ENCODE data around the gene NDOR1. TPM values are rescaled to one million over a fixed set of nuclear protein-coding genes. Genes with fewer than 3 reads are reported as not detected.

Gene NDOR1
- total RNA-seq, 1 experiment from 2014 or later = 27.7 TPM

DNA sequence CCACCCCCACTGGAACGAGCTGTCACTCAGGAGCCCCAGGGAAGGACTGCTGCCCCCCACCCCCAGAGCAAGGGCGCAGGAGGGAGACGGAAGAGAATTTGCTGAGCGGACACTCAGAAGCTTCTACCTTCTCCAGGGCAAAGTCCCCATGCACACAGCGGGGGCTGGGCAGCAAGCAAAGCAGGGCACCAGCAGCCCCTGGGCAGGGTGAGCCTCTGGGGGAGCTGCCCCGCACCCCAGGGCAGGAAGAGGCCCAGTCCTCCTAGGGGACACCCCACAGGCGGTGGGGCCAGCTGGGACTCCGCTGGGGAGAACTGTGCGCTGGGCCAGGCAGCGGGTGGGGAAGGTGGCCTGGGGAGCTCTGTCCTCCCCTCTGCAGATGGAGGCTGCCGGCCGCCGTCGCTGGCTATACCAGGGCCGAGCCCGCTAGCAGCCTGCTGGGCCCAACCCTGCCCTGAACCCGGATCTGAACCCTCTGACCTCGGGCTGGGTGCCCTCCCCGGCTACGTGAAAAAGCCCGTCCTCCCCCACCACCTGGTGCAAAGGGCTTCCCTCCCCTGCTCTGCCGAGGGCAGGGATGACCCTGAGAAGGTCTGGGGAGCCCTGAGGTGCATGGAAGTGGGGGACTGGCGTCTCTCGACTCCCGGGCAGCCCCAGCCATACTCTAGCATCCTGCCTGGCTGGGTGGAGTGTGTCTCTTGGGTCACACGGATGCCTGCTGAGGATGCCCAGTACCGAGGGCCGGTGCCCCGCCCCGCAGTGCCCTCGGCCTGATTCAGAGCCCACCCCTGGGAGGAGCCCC, 24.6 kb downstream of the NDOR1 start:
- Histone ChIP-seq H3K27me3 (ENCODE audit: insufficient read depth, low read depth) (no peaks in the 10 kb centered on the region), H3K27ac (no peak overlapping the region), H3K9me2 (ENCODE audit: insufficient read depth) (no peaks in the 10 kb centered on the region), H3K36me3 (ENCODE audit: low read depth) (no peaks in the 10 kb centered on the region), H3K4me2 (no peak overlapping the region), H3K9me3 (ENCODE audit: insufficient read depth, low read depth) (no peaks in the 10 kb centered on the region), H3K4me1 (replicated peaks; ENCODE audit: insufficient read depth) (peaks cover 41% of the 10 kb centered on the region), H3F3A (ENCODE audit: insufficient read depth, low read depth) (peaks cover 26% of the 10 kb centered on the region), H4K20me1 (ENCODE audit: insufficient read depth) (no peaks in the 10 kb centered on the region; the same call in 1 of the 2 replicates), H3K4me3 (no peak overlapping the region), H3K79me2 (ENCODE audit: low read depth) (peaks cover 6% of the 10 kb centered on the region; the same call in 1 of the 2 replicates), H2AFZ (no peak overlapping the region)
- CTCF ChIA-PET = interaction anchor here (0.6 kb wide), 1 partner anchor 201 kb away, joined by 3 read pairs; no protein-coding TSS in a partner anchor
- TF ChIP-seq, protein P1, sequence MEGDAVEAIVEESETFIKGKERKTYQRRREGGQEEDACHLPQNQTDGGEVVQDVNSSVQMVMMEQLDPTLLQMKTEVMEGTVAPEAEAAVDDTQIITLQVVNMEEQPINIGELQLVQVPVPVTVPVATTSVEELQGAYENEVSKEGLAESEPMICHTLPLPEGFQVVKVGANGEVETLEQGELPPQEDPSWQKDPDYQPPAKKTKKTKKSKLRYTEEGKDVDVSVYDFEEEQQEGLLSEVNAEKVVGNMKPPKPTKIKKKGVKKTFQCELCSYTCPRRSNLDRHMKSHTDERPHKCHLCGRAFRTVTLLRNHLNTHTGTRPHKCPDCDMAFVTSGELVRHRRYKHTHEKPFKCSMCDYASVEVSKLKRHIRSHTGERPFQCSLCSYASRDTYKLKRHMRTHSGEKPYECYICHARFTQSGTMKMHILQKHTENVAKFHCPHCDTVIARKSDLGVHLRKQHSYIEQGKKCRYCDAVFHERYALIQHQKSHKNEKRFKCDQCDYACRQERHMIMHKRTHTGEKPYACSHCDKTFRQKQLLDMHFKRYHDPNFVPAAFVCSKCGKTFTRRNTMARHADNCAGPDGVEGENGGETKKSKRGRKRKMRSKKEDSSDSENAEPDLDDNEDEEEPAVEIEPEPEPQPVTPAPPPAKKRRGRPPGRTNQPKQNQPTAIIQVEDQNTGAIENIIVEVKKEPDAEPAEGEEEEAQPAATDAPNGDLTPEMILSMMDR (conservative IDR thresholded peaks at IDR 0.05) = no peak
- no peak for TF ChIP-seq EZH2 (IDR thresholded peaks at IDR 0.05; ENCODE audit: low read depth)
- intact Hi-C loops (cut with micrococcal nuclease; ENCODE audit: unreplicated experiment) = no loop called here
- POLR2A ChIA-PET (ENCODE audit: unreplicated experiment) = no interaction called here
- BruUV-seq (replicated peaks) = no TSS peak
- no peak for DNase-seq

DNA sequence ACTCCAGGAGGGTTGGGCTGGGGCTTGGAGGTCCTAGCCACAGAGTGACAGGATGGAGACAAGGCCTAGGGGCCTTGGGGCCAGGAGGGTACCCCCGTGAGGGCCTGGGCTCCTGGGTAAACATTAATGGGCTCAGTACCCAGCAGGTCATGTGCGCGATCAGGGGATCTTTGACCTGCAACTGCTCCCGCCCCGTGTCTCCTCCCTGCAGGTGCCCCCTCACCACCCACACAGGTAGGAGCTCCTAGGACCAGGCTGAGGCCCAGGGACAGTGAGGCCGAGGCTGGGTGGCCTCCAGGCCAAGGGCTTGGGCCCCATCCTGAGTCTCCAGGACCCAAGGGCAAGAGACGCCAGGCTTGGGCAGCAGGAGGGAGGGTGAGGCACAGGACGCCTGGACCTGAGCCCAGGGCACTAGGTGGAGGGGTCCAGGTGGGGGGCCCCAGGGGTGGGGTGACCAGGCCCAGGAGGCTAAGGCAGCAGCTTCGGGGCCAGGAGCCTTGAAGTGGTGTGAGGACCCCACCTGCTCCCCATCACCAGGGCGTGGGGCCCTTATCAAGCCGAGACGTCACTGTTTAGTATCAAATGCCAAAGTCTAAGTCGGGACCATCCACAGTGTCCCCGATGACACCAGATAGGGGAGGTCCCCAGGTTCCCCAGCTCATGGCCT, 25.3 kb downstream of the NDOR1 start, which contains the start of gene SLC34A3:
Gene SLC34A3 (plus strand): TSS at position 197 of the 667 bp plus-strand sequence. CDS start 802 bp downstream, outside the sequence.
- no peaks in the 10 kb centered on the region for H3K9me3 ChIP-seq (ENCODE audit: insufficient read depth, low read depth)
- H3K4me1 ChIP-seq (replicated peaks; ENCODE audit: insufficient read depth) = peaks cover 34% of the 10 kb centered on the region
- no peak within 1 kb of the TSS for H3K4me3 ChIP-seq
- intact Hi-C loops (cut with micrococcal nuclease; ENCODE audit: unreplicated experiment) = no loop called here
- TF ChIP-seq, protein P1 (conservative IDR thresholded peaks at IDR 0.05) = no peak
- ChIA-PET CTCF (interaction anchor here (0.6 kb wide), 1 partner anchor 201 kb away, joined by 3 read pairs; no protein-coding TSS in a partner anchor), POLR2A (ENCODE audit: unreplicated experiment) (no interaction called here)
- no peak within 1 kb of the TSS for H2AFZ ChIP-seq
- BruUV-seq (replicated peaks) = no TSS peak
- no peaks in the 10 kb centered on the region for H3K79me2 ChIP-seq (ENCODE audit: low read depth)
- peaks cover 18% of the 10 kb centered on the region for H3F3A ChIP-seq (ENCODE audit: insufficient read depth, low read depth)
- no peaks in the 10 kb centered on the region; the same call in 1 of the 2 replicates for H4K20me1 ChIP-seq (ENCODE audit: insufficient read depth)
- H3K9me2 ChIP-seq (ENCODE audit: insufficient read depth) = no peaks in the 10 kb centered on the region
- no peak for DNase-seq
- H3K4me2 ChIP-seq = no peak within 1 kb of the TSS
- H3K27ac ChIP-seq = no peak within 1 kb of the TSS
- no peaks in the 10 kb centered on the region for H3K27me3 ChIP-seq (ENCODE audit: insufficient read depth, low read depth)
- no peaks in the 10 kb centered on the region for H3K36me3 ChIP-seq (ENCODE audit: low read depth)

DNA sequence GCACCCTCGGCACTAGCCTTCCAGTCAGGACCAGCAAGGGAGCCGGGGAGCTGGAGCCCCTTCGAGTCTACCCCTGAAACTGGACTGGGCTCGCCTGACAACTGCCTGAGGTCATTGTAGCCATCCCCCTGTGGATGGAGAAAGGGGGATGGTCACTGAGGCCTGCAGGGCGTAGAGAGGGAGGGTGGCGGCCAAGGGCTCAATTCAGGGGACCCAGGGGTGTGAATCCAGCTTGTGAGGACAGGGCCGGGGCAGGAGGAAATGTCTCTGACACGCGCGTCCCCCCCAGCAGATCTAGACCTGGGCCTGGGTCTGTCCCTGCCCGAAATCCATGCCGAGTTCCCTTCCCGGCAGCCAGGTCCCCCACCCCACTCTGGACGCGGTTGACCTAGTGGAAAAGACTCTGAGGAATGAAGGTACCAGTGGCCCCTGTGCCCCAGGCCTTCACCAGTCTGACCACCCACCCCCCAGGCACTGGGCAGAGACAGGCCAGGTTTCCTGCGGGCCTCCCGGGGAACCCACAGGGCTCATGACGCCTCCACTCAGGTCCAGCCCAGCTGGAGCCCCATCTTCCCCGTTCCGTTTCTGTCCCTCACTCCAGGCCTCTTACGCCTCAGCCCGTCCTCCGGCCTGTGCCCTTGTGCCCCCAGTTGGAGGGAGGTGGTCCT, 26.0 kb downstream of the NDOR1 start:
- Histone ChIP-seq H3K27me3 (ENCODE audit: insufficient read depth, low read depth) (no peaks in the 10 kb centered on the region), H3K9me3 (ENCODE audit: insufficient read depth, low read depth) (no peaks in the 10 kb centered on the region), H3F3A (ENCODE audit: insufficient read depth, low read depth) (peaks cover 12% of the 10 kb centered on the region; the same call in 1 of the 2 replicates), H3K79me2 (ENCODE audit: low read depth) (no peaks in the 10 kb centered on the region), H3K4me2 (no peak overlapping the region), H3K4me3 (no peak overlapping the region), H3K36me3 (ENCODE audit: low read depth) (no peaks in the 10 kb centered on the region), H4K20me1 (ENCODE audit: insufficient read depth) (no peaks in the 10 kb centered on the region; the same call in 1 of the 2 replicates), H3K9me2 (ENCODE audit: insufficient read depth) (no peaks in the 10 kb centered on the region), H3K27ac (no peak overlapping the region), H3K4me1 (replicated peaks; ENCODE audit: insufficient read depth) (peaks cover 27% of the 10 kb centered on the region), H2AFZ (no peak overlapping the region)
- TF ChIP-seq, protein P1 (conservative IDR thresholded peaks at IDR 0.05) = no peak
- TF ChIP-seq EZH2 (IDR thresholded peaks at IDR 0.05; ENCODE audit: low read depth) = no peak
- DNase-seq = no peak
- ChIA-PET POLR2A (ENCODE audit: unreplicated experiment) (no interaction called here), CTCF (no interaction called here)
- no TSS peak for BruUV-seq (replicated peaks)
- intact Hi-C loops (cut with micrococcal nuclease; ENCODE audit: unreplicated experiment) = no loop called here
